HG03025 (cell line): ENCODE measurements around the gene GJC3.
"Not testable (repeated sequence)": the region's sequence is repeated elsewhere in the genome, so short reads cannot be mapped to it uniquely, and the experiment has no call there.

Source experiments
- ATAC-seq: cut with Tn5 transposase; IDR thresholded peaks from one replicate; pipeline ENCODE4 v1.9.1; 2021; ENCODE audit warnings: mild to moderate bottlenecking, moderate library complexity; ENCODE audit not compliant: unreplicated experiment, low FRiP score

Gene GJC3, protein sequence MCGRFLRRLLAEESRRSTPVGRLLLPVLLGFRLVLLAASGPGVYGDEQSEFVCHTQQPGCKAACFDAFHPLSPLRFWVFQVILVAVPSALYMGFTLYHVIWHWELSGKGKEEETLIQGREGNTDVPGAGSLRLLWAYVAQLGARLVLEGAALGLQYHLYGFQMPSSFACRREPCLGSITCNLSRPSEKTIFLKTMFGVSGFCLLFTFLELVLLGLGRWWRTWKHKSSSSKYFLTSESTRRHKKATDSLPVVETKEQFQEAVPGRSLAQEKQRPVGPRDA

DNA sequence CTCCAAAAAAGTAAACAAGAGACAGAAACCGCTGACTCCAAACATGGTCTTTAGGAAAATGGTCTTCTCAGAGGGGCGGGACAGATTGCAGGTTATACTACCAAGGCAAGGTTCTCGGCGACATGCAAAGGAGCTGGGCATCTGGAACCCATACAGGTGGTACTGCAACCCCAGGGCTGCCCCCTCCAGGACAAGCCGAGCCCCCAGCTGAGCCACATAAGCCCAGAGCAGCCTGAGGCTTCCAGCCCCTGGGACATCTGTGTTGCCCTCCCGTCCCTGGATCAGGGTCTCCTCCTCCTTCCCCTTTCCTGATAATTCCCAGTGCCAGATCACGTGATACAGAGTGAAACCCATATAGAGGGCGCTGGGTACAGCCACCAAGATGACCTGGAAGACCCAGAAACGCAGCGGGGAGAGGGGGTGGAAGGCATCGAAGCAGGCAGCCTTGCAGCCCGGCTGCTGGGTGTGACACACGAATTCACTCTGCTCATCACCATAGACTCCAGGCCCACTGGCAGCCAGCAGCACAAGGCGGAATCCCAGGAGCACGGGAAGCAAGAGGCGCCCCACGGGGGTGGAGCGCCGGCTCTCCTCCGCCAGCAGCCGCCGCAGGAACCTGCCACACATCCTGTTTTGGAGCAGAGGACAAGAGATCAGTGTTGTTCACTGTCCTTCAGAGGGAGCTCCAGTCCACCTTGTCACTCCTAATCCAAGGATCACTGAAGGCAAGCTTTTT is at the start of gene GJC3:
Gene GJC3, minus strand, starts transcription at position 627 of the 736 bp plus-strand sequence. Its CDS starts 0 bp downstream, at position 627.
- no peak for ATAC-seq

DNA sequence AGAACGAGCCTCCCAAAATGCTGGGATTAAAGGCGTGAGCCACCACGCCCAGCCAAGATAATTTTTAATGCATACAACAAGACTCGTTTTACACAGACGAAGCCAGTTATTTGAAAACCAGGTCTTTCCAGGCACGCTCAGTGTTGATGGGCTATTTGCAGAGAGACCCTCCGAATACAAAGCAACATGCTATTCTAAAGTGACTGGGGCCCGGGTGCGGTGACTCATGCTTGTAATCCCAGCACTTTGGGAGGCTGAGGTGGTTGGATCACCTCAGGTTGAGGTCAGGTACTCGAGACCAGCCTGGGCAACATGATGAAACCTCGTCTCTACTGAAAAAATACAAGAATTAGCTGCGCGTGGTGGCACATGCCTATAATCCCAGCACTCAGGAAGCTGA is 47.2 kb upstream of the GJC3 start:
- ATAC-seq, result no peak

DNA sequence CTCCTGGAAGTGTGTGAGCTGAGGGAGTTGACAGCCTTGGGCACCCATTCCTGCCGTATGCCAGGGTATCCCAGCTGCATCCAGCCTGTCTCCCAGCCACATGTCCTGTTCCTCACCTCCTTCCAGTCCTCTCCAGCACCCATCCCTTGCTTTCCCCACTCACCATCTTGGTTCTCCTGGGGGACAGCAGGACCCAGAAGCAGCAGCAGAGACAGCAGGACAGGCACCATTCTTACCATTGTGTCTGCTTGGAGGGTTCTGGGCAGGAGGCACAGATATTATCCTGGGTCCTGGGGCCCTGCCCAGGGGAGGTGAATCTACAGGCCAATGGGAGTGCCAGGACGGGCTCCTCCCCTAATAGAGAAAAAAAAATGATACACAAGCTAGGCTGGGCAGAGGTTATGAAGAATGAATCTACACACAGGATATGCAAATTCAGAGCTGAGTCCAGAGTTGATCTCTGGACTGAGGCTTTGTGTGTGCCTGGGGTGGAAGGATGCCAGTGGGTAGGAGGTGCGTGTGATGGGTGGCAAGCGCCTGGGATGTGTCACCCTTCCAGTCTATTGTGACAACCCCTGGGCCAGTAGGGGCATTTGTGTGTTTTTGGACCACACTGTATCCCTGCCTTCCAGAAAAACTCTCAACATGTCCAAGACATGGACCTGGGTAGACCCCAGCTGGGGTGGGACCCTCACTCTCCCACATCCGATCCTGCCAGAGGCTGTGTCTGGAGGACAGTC is 46.5 kb upstream of the GJC3 start, which contains the start of gene AZGP1:
Gene AZGP1, minus strand, starts transcription at position 250 of the 740 bp plus-strand sequence. Its CDS starts 11 bp downstream, at position 239.
- no peak for ATAC-seq

DNA sequence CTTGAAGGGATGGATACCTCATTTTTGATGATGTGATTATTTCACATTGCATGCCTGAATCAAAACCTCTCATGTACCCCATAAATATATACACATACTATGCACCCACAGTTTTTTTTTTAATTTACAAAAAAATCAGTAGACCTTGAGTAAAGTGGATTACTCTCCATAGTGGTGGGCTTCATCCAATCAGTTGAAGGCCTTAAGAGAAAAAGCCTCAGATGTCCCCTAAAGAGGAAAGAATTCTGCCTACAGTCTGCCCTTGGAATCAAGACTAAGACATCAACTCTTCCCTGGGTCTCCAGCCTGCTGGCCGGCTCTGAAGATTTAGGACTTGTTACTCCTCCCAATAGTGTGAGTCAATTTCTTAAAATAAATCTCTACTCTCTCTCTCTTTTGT is 45.3 kb upstream of the GJC3 start:
- ATAC-seq, result no peak

DNA sequence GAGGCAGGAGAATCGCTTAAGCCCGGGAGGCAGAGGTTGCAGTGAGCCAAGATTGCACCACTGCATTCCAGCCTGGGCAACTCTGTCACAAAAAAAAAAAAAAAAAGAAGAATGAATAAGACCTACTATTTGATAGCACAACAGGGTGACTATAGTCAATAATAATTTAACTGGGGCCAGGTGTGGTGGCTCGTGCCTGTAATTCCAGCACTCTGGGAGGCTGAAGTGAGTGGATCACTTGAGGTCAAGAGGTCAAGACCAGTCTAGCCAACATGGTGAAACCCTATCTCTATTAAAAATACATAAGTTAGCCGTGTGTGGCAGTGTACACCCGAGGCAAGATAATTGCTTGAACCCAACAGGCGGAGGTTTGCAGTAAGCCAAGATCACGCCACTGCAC is 44.4 kb upstream of the GJC3 start:
- not testable (repeated sequence) for ATAC-seq

DNA sequence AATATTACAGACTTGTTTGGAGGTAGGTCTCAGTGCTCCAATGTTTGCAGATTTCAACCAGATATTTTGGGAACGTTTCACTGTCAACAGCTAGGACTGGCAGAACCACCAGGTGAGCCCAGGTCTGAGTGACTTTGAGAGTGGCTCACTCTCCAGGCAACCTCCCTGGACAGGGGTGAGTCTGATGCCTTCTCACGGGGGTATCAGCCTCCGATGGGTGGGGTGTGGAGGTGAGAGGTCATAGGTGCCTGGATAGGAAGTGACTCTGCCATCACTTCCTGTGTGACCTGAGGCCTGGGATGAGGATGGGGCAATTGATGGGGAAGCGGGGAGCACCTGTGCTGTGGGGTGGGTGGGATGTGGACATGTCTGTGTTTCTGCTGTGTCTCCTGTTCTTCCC is 41.8 kb upstream of the GJC3 start:
- no peak for ATAC-seq

DNA sequence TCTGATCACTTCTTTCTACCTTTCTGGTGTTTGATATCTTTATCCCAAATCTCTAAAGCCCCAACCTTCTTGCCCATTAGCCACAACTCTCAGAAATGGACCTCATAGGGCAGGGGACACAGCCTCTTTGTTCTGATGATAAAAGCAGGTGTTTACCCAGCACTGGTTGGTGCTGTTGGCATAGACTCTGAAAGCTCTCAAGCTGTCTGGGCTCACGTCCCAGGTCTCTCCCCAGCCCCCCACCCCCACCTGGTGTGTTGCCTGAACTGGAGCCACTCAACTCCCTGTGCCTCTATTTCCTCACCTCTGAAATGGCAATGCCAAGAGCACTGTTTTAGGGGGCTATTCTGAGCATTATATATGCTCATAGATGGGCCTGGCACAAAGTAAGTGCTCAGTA is 40.4 kb upstream of the GJC3 start:
- not testable (repeated sequence) for ATAC-seq

DNA sequence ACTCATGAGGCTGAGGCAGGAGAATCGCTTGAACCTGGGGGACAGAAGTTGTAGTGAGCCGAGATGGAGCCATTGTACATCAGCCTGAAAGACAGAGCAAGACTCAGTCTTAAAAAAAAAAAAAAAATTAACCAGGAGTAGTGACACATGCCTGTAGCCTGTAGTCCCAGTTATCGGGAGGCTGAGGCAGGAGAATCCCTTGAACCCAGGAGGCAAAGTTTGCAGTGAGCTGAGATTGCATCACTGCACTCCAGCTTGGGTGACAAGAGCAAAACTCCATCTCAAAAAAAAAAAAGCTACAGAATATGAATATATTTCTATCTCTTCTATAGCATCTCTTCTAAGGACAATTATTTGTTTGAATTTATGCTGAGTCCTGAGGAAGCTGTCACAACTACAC is 39.9 kb upstream of the GJC3 start:
- ATAC-seq, result no peak

DNA sequence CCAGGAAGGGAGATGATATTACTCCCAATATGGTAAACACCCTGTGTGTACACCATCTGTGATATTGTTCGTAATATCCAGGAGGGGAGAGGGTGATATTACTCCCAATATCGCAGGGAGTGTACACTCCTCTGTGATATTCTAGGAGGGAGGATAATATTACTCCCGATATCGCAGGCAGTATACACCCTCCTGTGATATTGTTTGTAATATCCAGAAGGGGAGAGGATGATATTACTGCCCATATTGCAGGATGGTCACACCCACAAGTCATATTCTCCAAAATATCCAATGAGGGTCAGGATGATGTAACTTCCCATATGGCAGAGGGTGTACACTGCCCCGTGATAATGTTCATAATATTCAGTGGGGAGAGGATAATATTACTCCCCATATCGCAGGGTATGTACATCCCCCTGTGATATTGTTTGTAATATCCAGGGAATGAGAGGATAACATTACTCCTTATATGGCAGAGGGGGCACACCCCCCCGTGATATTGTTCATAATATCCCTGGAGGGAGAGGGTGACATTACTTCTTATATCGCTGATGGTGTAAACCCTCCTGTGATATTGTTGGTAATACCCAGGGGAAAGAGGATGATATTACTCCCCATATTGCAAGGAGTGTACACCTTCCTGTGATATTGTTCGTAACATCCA is 29.3 kb upstream of the GJC3 start:
- no peak for ATAC-seq

DNA sequence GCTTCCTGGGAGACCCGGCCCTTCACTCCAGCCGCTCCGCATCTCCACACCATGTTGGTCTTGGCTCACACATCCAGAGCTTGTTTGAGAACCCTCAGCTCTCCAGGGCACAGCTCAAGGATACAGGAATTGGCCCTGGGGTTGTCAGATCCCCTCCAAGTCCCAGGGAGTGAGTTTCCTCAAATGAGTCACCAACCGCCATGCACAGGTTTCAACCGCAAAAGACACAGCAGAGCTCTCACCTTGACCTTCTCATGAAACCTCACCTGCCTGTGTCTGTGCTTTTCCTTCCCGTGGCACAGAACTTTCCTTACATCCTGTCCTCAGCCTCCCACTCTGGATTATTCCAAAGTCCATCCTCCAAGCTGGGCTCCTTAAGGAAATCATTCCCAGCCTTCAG is 25.8 kb upstream of the GJC3 start:
- no peak for ATAC-seq

DNA sequence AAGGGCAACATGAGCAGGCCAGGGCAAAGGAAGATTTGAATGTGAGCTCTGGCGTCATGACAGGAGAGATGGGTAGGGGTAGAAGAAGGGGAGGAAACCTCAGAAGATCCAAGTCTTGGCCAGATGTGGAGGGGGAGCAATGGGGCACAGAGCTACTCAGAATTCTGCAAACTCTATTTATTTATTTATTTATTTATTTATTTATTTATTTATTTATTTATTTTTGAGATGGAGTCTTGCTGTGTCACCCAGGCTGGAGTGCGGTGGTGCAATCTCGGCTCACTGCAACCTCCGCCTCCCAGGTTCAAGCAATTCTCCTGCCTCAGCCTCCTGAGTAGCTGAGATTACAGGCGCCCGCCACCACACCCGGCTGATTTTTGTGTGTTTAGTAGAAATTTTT is 25.2 kb upstream of the GJC3 start:
- not testable (repeated sequence) for ATAC-seq

DNA sequence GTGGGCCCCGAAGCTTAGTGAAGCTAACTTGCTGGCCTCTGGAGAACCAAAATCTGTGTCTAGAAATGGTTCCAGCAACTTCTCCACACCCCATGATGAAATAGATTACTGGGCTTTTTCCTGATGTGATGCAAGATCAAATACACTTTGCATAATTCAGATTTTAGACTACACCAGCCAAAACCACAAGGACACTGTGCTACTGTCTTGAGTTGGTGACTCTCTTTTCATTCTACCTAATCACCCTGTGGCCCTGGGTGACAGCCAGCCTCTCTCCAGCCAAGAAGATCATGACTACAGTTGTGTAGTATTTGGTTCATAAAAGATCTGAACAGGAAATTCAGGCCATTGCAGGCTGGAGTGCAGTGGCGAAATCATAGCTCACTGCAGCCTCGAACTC is 24.2 kb upstream of the GJC3 start:
- no peak for ATAC-seq

DNA sequence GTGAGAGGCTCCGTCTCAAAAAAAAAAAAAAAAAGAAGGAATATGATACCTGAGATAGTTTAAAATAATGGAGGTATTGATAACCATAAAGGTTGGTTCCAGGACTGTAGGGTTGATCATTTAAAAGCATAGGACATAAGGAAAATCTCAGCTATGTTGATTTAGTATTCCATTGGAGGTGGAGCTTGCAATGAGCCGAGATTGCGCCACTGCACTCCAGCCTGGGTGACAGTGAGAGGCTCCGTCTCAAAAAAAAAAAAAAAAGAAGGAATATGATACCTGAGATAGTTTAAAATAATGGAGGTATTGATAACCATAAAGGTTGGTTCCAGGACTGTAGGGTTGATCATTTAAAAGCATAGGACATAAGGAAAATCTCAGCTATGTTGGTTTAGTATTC is 23.2 kb upstream of the GJC3 start:
- ATAC-seq, result not testable (repeated sequence)

DNA sequence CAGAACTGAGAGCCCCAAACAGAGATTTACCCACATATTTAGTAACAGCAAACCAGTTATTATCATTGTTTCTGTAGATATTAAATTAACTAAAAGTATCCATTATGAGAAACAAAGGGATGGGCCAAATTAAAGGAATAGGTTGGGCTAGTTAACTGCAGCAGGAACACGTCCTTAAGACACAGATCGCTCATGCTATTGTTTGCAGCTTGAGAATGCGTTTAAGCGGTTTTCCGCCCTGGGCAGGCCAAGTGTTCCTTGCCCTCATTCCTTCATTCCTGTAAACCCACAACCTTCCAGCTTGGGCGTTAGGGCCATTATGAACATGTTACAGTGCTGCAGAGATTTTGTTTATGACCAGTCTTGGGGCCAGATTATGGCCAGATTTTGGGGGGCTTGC is 21.4 kb upstream of the GJC3 start:
- ATAC-seq, result not testable (repeated sequence)

DNA sequence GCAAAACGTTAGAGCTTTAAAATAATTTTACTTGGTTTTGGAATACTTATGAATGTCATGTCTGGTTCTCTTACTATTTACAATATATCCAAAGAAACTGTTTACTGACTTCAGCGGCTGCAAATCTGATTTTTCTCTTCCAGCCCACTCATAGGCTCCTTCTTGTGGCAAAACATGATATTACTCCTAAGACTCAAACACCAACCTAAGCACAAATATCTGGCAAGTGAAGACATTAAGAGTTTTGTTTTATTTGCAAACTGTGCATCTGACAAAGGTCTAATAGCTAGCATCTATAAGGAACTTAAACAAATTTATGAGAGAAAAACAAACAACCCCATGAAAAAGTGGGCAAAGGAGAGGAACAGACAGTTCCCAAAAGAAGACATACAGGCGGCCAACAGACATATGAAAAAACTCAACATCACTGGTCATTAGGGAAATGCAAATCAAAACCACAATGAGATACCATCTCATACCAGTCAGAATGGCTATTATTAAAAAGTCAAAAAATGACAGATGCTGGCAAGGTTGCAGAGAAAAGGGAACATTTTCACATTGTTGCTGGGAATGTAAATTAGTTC is 20.3 kb upstream of the GJC3 start:
- ATAC-seq, result no peak

DNA sequence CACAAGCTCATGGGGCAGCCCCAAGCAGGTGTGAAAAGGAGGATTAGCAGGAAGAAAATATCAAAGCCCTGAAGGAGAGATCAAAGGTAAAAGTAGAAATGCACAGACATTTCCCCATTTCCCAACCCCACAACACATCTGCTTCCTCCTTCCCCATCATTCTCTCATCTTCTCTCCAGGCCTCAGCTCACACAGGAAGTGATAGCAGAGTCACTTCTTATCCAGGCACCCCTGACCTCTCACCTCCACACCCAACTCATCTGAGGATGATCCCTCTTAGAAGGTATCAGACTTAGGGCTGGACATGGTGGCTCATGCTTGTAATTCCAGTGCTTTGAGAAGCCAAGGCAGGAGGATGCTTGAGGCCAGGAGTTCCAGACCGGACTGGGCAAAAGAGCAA is 18.2 kb upstream of the GJC3 start:
- ATAC-seq, result no peak

DNA sequence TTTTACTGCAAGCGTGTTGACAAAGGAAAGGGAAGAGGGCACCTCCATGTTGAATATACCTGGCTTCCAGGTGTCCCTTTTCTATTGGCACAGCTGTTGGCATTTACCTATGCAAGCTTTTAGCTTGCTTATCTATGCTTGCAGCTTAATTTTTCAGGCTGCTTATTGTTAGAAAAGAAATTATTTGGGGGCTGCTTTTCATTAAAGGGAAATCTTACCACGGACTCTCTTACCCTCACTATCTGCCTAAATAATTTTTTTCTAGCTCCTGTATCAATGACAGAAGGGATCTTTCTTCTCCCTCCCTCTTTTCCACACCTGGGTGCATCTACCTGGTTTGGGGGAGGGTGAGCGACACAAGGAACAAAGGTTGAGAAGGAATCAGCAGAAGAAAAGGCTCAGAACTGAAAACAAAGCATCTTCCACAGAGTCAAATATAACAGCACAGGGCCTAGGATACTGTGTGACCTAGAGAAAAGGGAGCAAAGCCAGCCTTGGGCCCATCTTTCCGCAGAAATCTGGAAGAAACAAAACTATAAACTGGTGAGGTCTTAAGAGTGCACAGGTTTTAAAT is 15.2 kb upstream of the GJC3 start:
- ATAC-seq, result no peak

DNA sequence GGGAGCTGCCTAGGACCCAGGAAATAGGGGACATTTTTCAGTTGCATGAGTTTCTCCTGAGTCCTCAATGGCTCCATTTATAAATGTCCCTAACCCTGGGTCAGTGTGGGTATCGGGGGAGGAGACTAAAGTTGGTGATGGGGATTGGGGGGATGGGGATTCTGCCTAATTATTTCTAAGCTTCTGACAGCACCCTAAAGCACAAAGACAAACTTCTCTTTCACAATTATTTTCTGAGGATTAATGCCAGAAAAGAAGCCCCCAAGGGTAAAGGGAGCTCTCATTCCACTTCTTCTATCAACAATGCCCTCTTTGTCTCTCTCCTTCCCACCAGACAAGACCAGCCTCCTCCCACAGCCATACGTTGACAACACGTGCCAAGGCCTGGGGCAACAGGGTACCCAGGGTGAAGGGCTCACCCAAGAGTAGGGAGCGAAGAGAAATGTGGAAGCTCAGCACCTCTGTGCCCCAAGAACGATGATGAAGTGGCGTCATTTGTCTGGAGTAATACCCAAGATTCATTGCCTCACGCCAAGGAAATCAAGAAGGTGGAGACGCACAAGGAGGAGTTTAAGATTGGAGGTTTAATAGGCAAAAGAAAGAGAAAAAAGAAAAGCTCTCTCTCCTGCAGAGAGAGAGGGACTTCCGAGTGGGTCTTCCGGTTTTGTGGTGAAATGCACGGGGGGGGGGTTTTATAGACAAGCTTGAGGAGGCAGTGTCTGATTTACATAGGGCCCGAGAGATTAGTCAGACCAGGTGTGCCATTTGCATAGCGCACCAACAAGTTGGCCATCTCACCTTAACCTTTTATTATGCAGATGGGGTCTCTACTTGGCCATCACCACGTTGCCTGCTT is 14.4 kb upstream of the GJC3 start:
- no peak for ATAC-seq

DNA sequence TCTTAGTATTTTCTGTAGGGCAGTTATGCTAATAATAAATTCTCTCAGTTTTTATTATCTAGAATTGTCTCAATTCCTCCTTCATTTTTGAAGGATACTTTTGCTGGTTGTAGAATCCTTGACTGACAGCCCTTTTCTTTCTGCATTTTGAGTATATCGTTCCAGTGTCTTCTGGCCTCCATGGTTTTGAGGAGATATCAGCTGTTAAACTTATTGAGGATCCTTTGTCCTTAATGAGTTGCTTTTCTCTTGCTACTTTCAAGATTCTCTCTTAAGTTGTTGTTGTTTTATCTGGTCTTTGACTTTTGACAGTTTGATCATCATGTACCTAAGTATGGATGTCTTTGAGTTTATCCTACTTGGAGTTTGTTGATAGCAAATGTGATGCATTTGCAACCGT is 8.9 kb upstream of the GJC3 start:
- no peak for ATAC-seq
